NCI-H187 treated with DMSO at 0.1 percent for 48 hours (cell line): ENCODE data around the gene SLC22A17.

Source experiments
- DNase-seq: peaks from one replicate; lab custom pipeline; 2025; lab: John Stamatoyannopoulos, UW

Gene SLC22A17

DNA sequence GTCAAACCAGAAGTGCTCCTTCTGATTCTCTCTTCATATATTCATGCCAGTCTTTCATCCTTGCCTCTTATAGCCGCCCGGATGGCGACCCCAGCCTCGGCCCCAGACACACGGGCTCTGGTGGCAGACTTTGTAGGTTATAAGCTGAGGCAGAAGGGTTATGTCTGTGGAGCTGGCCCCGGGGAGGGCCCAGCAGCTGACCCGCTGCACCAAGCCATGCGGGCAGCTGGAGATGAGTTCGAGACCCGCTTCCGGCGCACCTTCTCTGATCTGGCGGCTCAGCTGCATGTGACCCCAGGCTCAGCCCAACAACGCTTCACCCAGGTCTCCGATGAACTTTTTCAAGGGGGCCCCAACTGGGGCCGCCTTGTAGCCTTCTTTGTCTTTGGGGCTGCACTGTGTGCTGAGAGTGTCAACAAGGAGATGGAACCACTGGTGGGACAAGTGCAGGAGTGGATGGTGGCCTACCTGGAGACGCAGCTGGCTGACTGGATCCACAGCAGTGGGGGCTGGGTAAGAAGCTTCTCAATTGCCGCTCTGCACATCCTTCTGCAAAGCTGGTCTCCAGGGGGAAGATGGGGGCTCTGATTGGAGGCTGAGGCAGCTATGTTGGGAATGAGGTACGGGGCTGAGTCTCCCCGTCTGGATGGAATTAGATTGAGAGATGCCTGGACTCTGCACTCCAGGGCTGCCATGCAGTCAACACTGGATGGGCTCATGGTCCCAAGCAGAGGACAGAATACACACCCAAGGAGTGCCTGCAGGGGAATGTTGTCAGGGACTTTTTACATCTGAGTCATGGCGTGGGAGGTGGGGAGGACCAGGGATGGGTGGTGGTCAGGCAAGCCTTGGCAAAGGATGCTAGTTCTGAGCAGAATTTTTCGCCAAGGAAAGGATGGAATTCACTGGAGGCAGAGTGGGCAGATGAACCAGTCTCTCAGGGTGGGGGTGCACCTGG is 44.7 kb downstream of the SLC22A17 start:
- no peak for DNase-seq

DNA sequence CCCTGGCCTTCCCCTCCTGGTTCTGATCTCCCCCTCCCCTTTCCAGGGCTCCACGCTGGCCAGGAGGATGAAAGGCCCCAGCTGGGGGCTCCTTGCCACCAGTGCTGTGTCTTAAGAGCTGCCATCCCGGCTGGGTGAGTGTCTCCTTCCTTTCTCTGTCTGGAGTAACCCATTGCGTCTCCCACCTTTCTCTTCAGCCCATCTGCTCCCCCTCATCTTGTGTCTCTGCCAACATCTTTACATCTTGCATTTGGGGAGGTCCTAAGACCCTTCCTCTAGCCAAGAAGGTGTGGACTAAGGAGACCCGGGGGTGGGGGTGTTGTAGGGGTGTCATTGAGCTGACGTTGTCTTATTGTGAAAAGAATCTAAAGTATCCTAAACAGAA is 45.5 kb downstream of the SLC22A17 start:
- DNase-seq, result no peak

DNA sequence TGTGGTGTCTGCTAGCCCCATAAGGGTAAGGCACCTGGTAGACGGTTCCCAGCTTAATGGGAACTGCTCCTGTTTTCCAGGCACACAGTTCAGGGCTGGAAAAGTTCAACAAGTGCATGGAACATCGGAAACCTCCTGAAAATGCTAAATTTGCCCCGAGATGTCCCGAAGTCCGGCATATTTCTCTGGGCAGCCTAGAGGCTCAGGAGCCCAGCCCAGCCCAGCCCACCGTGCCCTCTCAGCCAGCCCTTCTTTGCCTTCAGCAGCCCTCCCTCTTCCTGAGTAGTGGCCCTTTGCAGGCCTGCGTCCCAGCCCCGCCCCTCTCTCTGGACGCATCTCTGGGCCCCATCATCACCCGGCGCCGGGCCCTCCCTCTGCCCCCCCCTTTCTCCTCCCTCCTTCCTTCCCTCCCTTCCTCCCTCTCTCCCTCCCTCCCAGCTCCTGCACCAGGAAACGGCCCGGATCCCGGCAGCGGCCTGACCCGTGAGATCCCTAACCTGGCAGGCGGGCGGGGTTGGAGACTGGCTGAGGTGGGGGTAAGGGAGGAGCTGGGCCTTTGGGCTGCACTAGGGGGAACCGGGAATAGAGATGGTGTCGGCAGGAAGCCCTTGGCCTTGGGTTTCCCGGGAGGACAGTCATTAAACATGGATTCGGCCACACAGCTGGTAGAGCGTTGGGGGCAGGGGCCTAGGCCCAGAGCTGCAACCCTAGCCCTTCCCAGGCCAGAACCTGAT is 46.1 kb downstream of the SLC22A17 start, which contains the start of gene BCL2L2:
TSS of gene BCL2L2 (plus strand) at position 422 of the 734 bp plus-strand sequence. CDS start 935 bp downstream, outside the sequence.
- peak; percentile 80 for DNase-seq

DNA sequence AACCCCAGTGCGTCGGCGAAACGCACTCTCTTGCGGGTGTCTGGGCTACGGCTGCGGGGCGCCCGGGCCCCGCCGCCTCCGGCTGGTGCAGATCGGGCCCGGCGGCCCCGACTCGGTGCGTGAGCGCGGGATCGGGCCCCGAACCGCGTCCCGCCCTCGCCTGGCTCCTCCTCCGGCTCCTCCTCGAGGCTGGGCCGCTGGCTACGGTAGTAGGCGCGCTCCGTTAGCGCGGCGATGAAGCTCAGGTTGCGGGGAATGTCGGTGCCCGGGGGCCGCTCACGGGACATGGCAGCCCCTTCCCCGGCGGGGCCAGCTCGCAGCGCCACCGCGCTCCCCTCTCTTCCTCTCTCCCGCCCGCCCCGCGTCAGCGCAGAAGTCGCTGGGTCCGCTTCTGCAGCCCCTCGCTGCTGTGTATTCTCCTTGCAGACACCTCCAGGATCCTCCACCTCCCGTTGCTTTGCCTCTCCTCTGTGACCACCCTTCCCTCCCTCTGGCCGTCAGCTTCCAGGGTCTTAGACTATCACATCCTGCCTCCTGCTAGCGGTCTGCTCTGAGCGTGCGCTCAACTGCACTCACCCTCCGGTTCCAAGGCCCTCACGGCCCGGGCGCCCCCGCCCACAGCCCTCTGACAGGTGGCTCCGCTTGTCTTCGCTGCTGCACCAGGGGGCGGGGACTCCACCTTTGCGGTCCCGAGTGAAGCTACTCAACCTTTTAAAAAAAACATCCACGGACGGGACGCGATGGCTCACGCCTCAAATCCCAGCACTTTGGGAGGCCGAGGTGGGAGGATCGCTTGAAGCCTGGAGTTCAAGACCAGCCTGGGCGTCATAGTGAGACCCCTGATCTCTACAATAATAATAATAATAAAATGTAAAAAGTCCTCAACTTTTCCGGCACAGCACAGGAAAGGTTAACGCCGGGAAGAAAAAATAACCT is 50.1 kb downstream of the SLC22A17 start, which contains the start of gene PPP1R3E:
TSS of gene PPP1R3E (minus strand) at position 570 of the 936 bp plus-strand sequence. CDS start at position 287, 283 bp downstream.
- peak; percentile 56 for DNase-seq

GRCh38 chr14:23301969-23302289 is 50.8 kb downstream of the SLC22A17 start:
- no peak for DNase-seq

GRCh38 chr14:23301288-23301968 is 51.3 kb downstream of the SLC22A17 start:
- peak; percentile 92 for DNase-seq

DNA sequence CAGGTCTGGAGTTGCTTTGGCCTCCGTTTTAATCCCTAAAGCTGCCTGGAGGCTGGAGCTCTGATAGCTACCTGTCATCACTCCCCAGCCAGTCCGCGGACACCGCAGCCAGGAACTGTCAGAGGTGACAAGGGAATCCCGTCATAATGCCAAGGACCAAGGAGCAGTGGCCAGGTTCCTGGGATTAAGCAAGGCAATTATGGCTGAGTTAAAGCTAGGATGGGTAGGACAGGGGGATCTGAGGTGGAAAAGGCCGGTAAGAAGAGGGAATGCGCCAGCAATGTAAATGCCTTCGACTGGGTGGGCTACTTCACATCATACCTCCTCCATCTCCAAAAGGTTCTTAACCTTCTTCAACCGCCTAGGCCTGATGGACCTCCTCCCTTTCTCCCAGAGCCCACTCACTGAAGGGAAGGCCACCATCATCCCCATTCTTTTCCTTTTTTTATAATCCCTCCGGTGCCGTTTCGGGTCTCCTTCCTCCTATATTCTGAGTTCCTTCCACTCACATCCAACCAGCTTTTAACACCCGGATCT is 51.9 kb downstream of the SLC22A17 start:
- no peak for DNase-seq

GRCh38 chr14:23299986-23300686 is 52.6 kb downstream of the SLC22A17 start:
- DNase-seq, result no peak

DNA sequence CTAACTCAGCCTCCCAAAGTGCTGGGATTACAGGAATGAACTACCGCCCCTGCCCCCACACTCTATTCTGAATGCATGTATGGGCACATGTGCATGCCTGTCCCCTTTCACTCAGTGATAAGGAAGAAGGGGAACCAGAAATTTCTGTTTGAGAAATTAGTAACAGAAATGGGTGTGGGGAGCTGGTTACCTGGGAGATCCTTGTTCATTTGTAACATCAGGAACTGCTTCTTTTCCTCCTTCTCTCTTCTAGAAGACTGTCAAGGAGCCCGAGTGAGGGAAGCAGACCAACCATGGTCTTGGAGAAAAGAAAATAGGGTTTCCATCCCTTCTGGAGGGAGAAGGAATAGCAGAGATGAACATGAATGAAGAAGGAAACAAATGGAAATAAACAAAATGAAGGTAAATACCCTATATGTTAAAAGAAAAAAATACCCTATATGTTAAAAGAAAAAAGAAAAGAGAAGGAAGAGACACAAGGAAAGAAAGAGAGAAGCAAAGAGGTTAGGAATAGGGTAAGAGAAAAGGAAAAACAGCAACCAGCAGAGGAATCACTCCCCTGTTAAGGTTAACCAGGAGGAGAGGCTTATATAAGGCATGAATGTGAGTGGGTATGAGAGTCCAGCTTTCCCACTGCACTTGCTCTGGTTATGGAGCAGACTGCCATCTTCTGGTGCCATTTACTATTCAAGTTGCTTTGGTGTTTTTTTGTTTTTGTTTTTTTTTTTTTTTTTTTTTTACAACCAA is 53.3 kb downstream of the SLC22A17 start:
- DNase-seq, result no peak

- DNase-seq, result no peak
These were observed 54.9 kb downstream of the SLC22A17 start for GRCh38 chr14:23297611-23298277.

DNA sequence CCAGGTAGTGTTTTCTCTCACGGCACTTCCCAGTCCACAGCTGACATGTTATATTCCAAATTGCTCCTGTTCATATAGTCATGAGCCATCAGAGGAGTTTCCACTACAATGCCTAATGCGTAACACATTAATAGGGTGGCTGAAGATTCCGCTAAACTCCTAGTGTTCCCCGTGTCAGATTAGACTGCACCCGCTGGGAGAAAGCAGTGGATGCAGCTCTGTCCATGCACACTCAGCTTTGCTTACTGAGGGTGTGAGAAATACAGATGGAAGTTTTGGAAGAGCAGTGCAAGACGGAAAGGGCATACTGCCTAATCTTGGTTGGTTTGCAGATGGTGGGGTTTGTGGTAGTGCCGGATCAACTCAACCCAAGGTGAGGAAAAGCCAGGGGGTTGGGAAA is 55.6 kb downstream of the SLC22A17 start:
- no peak for DNase-seq
